ENCODE data around the gene RINT1. TPM values are rescaled to one million over a fixed set of nuclear protein-coding genes. Genes with fewer than 3 reads are reported as not detected.
A peak's percentile ranks its signal among the peaks of the same experiment; 100 is the strongest.

Gene RINT1
- total and polyA plus RNA-seq, 2 donors (not counting 1 experiment from before 2014, with no cell fraction given), result 16.3 to 26.0 TPM

- no peaks in the 10 kb centered on the region for H3K36me3 ChIP-seq (ENCODE audit: control insufficient read depth, insufficient read depth, low read length)
- H4K20me1 ChIP-seq (ENCODE audit: control insufficient read depth, extremely low read depth, insufficient read depth, low read length), result no peaks in the 10 kb centered on the region
- no peak overlapping the region for H2AFZ ChIP-seq (ENCODE audit: low read length)
- no peak overlapping the region for H3K9ac ChIP-seq (ENCODE audit: insufficient read depth, low read length)
- H3K4me2 ChIP-seq (ENCODE audit: extremely low read depth, insufficient read depth, low read length), result no peak overlapping the region
- DNase-seq (ENCODE audit: low read depth in 2 of 2), result peak; percentile 11 to 87
- H3K27me3 ChIP-seq (ENCODE audit: control insufficient read depth, insufficient read depth, low read length), result no peaks in the 10 kb centered on the region
- no peak overlapping the region for H3K4me3 ChIP-seq (replicated peaks in 1 of 4; ENCODE audit: control extremely low read depth in 1 of 4, insufficient read depth in 1 of 4, low read depth in 3 of 4, low read length in 4 of 4)
- H3K9me3 ChIP-seq (ENCODE audit: control insufficient read depth, insufficient read depth, low read depth, low read length), result no peaks in the 10 kb centered on the region
- no peaks in the 10 kb centered on the region for H3K79me2 ChIP-seq (ENCODE audit: control insufficient read depth, insufficient read depth, low read length)
- no peak overlapping the region for H3K27ac ChIP-seq (ENCODE audit: insufficient read depth, low read length)
- peaks cover 4% of the 10 kb centered on the region for H3K4me1 ChIP-seq (ENCODE audit: control insufficient read depth, extremely low read depth, insufficient read depth, low read length)
- TF ChIP-seq, protein P1, sequence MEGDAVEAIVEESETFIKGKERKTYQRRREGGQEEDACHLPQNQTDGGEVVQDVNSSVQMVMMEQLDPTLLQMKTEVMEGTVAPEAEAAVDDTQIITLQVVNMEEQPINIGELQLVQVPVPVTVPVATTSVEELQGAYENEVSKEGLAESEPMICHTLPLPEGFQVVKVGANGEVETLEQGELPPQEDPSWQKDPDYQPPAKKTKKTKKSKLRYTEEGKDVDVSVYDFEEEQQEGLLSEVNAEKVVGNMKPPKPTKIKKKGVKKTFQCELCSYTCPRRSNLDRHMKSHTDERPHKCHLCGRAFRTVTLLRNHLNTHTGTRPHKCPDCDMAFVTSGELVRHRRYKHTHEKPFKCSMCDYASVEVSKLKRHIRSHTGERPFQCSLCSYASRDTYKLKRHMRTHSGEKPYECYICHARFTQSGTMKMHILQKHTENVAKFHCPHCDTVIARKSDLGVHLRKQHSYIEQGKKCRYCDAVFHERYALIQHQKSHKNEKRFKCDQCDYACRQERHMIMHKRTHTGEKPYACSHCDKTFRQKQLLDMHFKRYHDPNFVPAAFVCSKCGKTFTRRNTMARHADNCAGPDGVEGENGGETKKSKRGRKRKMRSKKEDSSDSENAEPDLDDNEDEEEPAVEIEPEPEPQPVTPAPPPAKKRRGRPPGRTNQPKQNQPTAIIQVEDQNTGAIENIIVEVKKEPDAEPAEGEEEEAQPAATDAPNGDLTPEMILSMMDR (conservative IDR thresholded peaks at IDR 0.05 in 1 of 2, IDR thresholded peaks at IDR 0.05 in 1 of 2; ENCODE audit: low read depth in 1 of 2, low read length in 2 of 2), result no peak
- no peak for TF ChIP-seq EZH2 (IDR thresholded peaks at IDR 0.05; ENCODE audit: low read length, missing control alignments)
Observed at GRCh38 chr7:105496521-105496920, 35.5 kb upstream of the RINT1 start.

DNA sequence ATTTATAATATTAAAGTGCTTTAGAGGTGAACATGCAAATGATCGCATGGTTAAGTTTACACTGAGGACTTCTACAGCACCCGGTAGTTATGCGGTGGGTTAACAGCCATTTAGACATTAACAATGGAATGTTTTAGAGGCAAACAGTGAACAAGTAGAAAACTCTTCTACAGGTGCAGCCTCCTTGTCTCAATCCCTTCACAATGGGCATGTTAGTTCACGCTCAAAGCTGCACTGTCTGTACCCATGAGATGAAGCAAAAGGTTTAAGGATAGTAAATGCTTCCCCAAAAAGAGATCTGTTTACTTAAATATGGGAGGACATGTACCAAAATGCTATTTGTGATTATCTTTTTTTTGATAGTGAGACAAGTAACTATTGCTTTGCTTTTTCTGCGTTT lies 35.0 kb upstream of the RINT1 start:
- Histone ChIP-seq H3K27ac (ENCODE audit: insufficient read depth, low read length) (no peak overlapping the region), H3K9me3 (ENCODE audit: control insufficient read depth, insufficient read depth, low read depth, low read length) (no peaks in the 10 kb centered on the region), H3K9ac (ENCODE audit: insufficient read depth, low read length) (no peak overlapping the region), H4K20me1 (ENCODE audit: control insufficient read depth, extremely low read depth, insufficient read depth, low read length) (no peaks in the 10 kb centered on the region), H2AFZ (ENCODE audit: low read length) (no peak overlapping the region), H3K79me2 (ENCODE audit: control insufficient read depth, insufficient read depth, low read length) (no peaks in the 10 kb centered on the region), H3K4me2 (ENCODE audit: extremely low read depth, insufficient read depth, low read length) (no peak overlapping the region), H3K4me3 (replicated peaks in 1 of 4; ENCODE audit: control extremely low read depth in 1 of 4, insufficient read depth in 1 of 4, low read depth in 3 of 4, low read length in 4 of 4) (no peak overlapping the region), H3K4me1 (ENCODE audit: control insufficient read depth, extremely low read depth, insufficient read depth, low read length) (peaks cover 4% of the 10 kb centered on the region), H3K36me3 (ENCODE audit: control insufficient read depth, insufficient read depth, low read length) (no peaks in the 10 kb centered on the region), H3K27me3 (ENCODE audit: control insufficient read depth, insufficient read depth, low read length) (no peaks in the 10 kb centered on the region)
- no peak for DNase-seq (ENCODE audit: low read depth in 2 of 2)
- TF ChIP-seq, protein P1 (conservative IDR thresholded peaks at IDR 0.05 in 1 of 2, IDR thresholded peaks at IDR 0.05 in 1 of 2; ENCODE audit: low read depth in 1 of 2, low read length in 2 of 2), result no peak
- TF ChIP-seq EZH2 (IDR thresholded peaks at IDR 0.05; ENCODE audit: low read length, missing control alignments), result no peak

DNA sequence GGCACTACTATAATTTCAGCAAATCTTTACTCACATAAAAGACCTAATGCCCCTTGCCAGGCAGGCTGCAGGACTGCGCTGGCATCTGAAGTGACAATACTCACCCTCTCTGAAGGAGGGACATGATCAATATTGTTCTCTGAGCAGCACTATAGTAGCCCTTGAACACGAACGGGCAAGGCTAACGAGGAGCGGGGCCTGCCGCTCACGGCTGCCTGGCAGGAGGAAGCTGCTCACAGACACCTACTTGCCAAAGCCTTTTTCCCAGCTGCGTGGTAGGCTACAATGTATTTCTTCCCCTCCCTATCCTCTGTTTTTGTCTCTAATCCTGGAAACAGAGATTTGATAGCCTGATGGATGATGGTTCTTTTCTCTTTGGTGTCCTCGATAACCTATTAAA lies 29.8 kb upstream of the RINT1 start:
- TF ChIP-seq, protein P1 (conservative IDR thresholded peaks at IDR 0.05 in 1 of 2, IDR thresholded peaks at IDR 0.05 in 1 of 2; ENCODE audit: low read depth in 1 of 2, low read length in 2 of 2), result no peak
- no peak for TF ChIP-seq EZH2 (IDR thresholded peaks at IDR 0.05; ENCODE audit: low read length, missing control alignments)
- no peak for DNase-seq (ENCODE audit: low read depth in 2 of 2)
- H4K20me1 ChIP-seq (ENCODE audit: control insufficient read depth, extremely low read depth, insufficient read depth, low read length), result no peaks in the 10 kb centered on the region
- H3K4me1 ChIP-seq (ENCODE audit: control insufficient read depth, extremely low read depth, insufficient read depth, low read length), result no peaks in the 10 kb centered on the region
- H3K79me2 ChIP-seq (ENCODE audit: control insufficient read depth, insufficient read depth, low read length), result no peaks in the 10 kb centered on the region
- no peaks in the 10 kb centered on the region for H3K27me3 ChIP-seq (ENCODE audit: control insufficient read depth, insufficient read depth, low read length)
- H3K36me3 ChIP-seq (ENCODE audit: control insufficient read depth, insufficient read depth, low read length), result no peaks in the 10 kb centered on the region
- no peaks in the 10 kb centered on the region for H3K9me3 ChIP-seq (ENCODE audit: control insufficient read depth, insufficient read depth, low read depth, low read length)
- H3K4me2 ChIP-seq (ENCODE audit: extremely low read depth, insufficient read depth, low read length), result no peak overlapping the region
- H3K27ac ChIP-seq (ENCODE audit: insufficient read depth, low read length), result no peak overlapping the region
- no peak overlapping the region for H2AFZ ChIP-seq (ENCODE audit: low read length)
- H3K9ac ChIP-seq (ENCODE audit: insufficient read depth, low read length), result no peak overlapping the region
- H3K4me3 ChIP-seq (replicated peaks in 1 of 4; ENCODE audit: control extremely low read depth in 1 of 4, insufficient read depth in 1 of 4, low read depth in 3 of 4, low read length in 4 of 4), result no peak overlapping the region
